SK-N-SH treated with all-trans-retinoic acid at 6 μM for 48 hours (cell line): ENCODE measurements around the gene CCND1.

ENCODE experiments used
- ATAC-seq: fragments of 200-7000 bp; cut with Tn5 transposase; 3 replicates; pipeline ENCODE4 v1.9.1; 2020; ENCODE audit warnings: mild to moderate bottlenecking, moderate library complexity
- ARNTL ChIP-seq: fragments of 450-650 bp; formaldehyde crosslinking; IDR thresholded peaks from 2 replicates; pipeline ENCODE4 v1.5.0; 2020; ENCODE audit warnings: low read depth, mild to moderate bottlenecking, moderate library complexity, borderline replicate concordance
- BACH2 ChIP-seq: fragments of 250-450 bp; sonication (Bioruptor Pico); IDR thresholded peaks from 2 replicates; pipeline ENCODE4 v1.9.0; 2021; ENCODE audit warnings: mild to moderate bottlenecking, borderline replicate concordance
- CREB5 ChIP-seq: fragments of 250-450 bp; sonication (Bioruptor Pico); IDR thresholded peaks from 2 replicates; pipeline ENCODE4 v1.5.1; 2020; ENCODE audit warnings: low read depth, mild to moderate bottlenecking, moderate library complexity
- CSDC2 ChIP-seq: fragments of 250-450 bp; sonication (Bioruptor Pico); IDR thresholded peaks from 2 replicates; pipeline ENCODE4 v1.5.0; 2020; ENCODE audit warnings: mild to moderate bottlenecking, moderate library complexity
- CSRNP3 ChIP-seq: fragments of 250-450 bp; sonication (Bioruptor Pico); IDR thresholded peaks from 2 replicates; pipeline ENCODE4 v1.5.1; 2021; ENCODE audit warnings: mild to moderate bottlenecking, moderate library complexity
- ESRRG ChIP-seq: fragments of 250-450 bp; sonication (Bioruptor Pico); IDR thresholded peaks from 2 replicates; pipeline ENCODE4 v1.6.1; 2021; ENCODE audit warnings: mild to moderate bottlenecking
- GLIS3 ChIP-seq: fragments of 250-450 bp; sonication (Bioruptor Pico); IDR thresholded peaks from 2 replicates; pipeline ENCODE4 v1.5.0; 2020; ENCODE audit warnings: mild to moderate bottlenecking, moderate library complexity
- ISL1 ChIP-seq: fragments of 250-450 bp; sonication (Bioruptor Pico); IDR thresholded peaks from 2 replicates; pipeline ENCODE4 v2.1.2; 2022; ENCODE audit warnings: mild to moderate bottlenecking, moderate library complexity
- OSR1 ChIP-seq: fragments of 250-450 bp; sonication (Bioruptor Pico); IDR thresholded peaks from 2 replicates; pipeline ENCODE4 v1.8.0; 2022; ENCODE audit warnings: moderate library complexity, mild to moderate bottlenecking, inconsistent platforms
- PATZ1 ChIP-seq: fragments of 250-450 bp; sonication (Bioruptor Pico); IDR thresholded peaks from 2 replicates; pipeline ENCODE4 v1.8.0; 2020; ENCODE audit warnings: mild to moderate bottlenecking, moderate library complexity, borderline replicate concordance
- POU6F1 ChIP-seq: fragments of 250-450 bp; sonication (Bioruptor Pico); IDR thresholded peaks from 2 replicates; pipeline ENCODE4 v1.8.0; 2021; ENCODE audit warnings: low read depth, mild to moderate bottlenecking, moderate library complexity, borderline replicate concordance
- PPARA ChIP-seq: fragments of 250-450 bp; sonication (Bioruptor Pico); IDR thresholded peaks from 2 replicates; pipeline ENCODE4 v1.5.0; 2020; ENCODE audit warnings: mild to moderate bottlenecking, borderline replicate concordance
- RARB ChIP-seq: fragments of 250-450 bp; sonication (Bioruptor Pico); IDR thresholded peaks from 2 replicates; pipeline ENCODE4 v1.8.0; 2021; ENCODE audit warnings: mild to moderate bottlenecking, moderate library complexity
- SNAI2 ChIP-seq: fragments of 250-450 bp; sonication (Bioruptor Pico); IDR thresholded peaks from 2 replicates; pipeline ENCODE4 v1.5.0; 2020; ENCODE audit warnings: mild to moderate bottlenecking, moderate library complexity
- TCF4 ChIP-seq: fragments of 250-450 bp; sonication (Bioruptor Pico); IDR thresholded peaks from 2 replicates; pipeline ENCODE4 v1.8.0; 2021; ENCODE audit warnings: mild to moderate bottlenecking, moderate library complexity, borderline replicate concordance
- TOX ChIP-seq: fragments of 250-450 bp; sonication (Bioruptor Pico); IDR thresholded peaks from 2 replicates; pipeline ENCODE4 v1.8.0; 2021; ENCODE audit warnings: mild to moderate bottlenecking, moderate library complexity, borderline replicate concordance
- TSHZ2 ChIP-seq: fragments of 250-450 bp; sonication (Bioruptor Pico); IDR thresholded peaks from 2 replicates; pipeline ENCODE4 v1.5.0; 2020; ENCODE audit warnings: mild to moderate bottlenecking, moderate library complexity
- ZC3H10 ChIP-seq: fragments of 250-450 bp; sonication (Bioruptor Pico); IDR thresholded peaks from 2 replicates; pipeline ENCODE4 v1.5.1; 2021; ENCODE audit warnings: mild to moderate bottlenecking, moderate library complexity
- ZFP3 ChIP-seq: fragments of 250-450 bp; sonication (Bioruptor Pico); IDR thresholded peaks from 2 replicates; pipeline ENCODE4 v1.5.0; 2020; ENCODE audit warnings: mild to moderate bottlenecking, moderate library complexity
- ZFP30 ChIP-seq: fragments of 450-650 bp; formaldehyde crosslinking; IDR thresholded peaks from 2 replicates; pipeline ENCODE4 v1.5.0; 2022; ENCODE audit warnings: mild to moderate bottlenecking, moderate library complexity
- ZNF565 ChIP-seq: fragments of 450-650 bp; formaldehyde crosslinking; conservative IDR thresholded peaks from 2 replicates; pipeline ENCODE4 v1.5.0; 2020; ENCODE audit warnings: low read depth, mild to moderate bottlenecking, moderate library complexity
- ZNF70 ChIP-seq: fragments of 450-650 bp; formaldehyde crosslinking; IDR thresholded peaks from 2 replicates; pipeline ENCODE4 v1.5.0; 2020; ENCODE audit warnings: mild to moderate bottlenecking, moderate library complexity
- ZNF8 ChIP-seq: fragments of 450-650 bp; formaldehyde crosslinking; IDR thresholded peaks from 2 replicates; pipeline ENCODE4 v1.5.0; 2020; ENCODE audit warnings: mild to moderate bottlenecking, moderate library complexity

Gene CCND1

GRCh38 chr11:69697861-69698260 is 56.9 kb downstream of the CCND1 start:
- no peak for ATAC-seq
- no peak for TF ChIP-seq TCF4 (CRISPR knock-in tag)
- no peak for TF ChIP-seq ZNF70 (CRISPR knock-in tag)
- no peak for TF ChIP-seq CSDC2 (CRISPR knock-in tag)
- TF ChIP-seq SNAI2 (CRISPR knock-in tag) = no peak
- TF ChIP-seq POU6F1 (CRISPR knock-in tag) = no peak
- no peak for TF ChIP-seq TOX (CRISPR knock-in tag)
- no peak for TF ChIP-seq ARNTL (CRISPR knock-in tag)
- no peak for TF ChIP-seq ZNF8
- no peak for TF ChIP-seq CREB5 (CRISPR knock-in tag)
- TF ChIP-seq RARB (CRISPR knock-in tag) = no peak
- no peak for TF ChIP-seq CSRNP3 (CRISPR knock-in tag)
- no peak for TF ChIP-seq PPARA (CRISPR knock-in tag)
- no peak for TF ChIP-seq OSR1
- TF ChIP-seq ZNF565 (CRISPR knock-in tag) = no peak
- TF ChIP-seq ZFP3 (CRISPR knock-in tag) = no peak
- TF ChIP-seq ZFP30 (CRISPR knock-in tag) = no peak
- no peak for TF ChIP-seq TSHZ2 (CRISPR knock-in tag)
- TF ChIP-seq ZC3H10 (CRISPR knock-in tag) = no peak
- TF ChIP-seq GLIS3 (CRISPR knock-in tag) = no peak
- no peak for TF ChIP-seq PATZ1 (CRISPR knock-in tag)

GRCh38 chr11:69698362-69698761 is 57.4 kb downstream of the CCND1 start:
- no peak for ATAC-seq
- TF ChIP-seq PATZ1 (CRISPR knock-in tag) = no peak
- no peak for TF ChIP-seq BACH2
- TF ChIP-seq CREB5 (CRISPR knock-in tag) = no peak
- TF ChIP-seq GLIS3 (CRISPR knock-in tag) = no peak
- TF ChIP-seq PPARA (CRISPR knock-in tag) = no peak
- no peak for TF ChIP-seq ISL1
- TF ChIP-seq TOX (CRISPR knock-in tag) = no peak
- TF ChIP-seq TCF4 (CRISPR knock-in tag) = no peak
- TF ChIP-seq TSHZ2 (CRISPR knock-in tag) = no peak
- TF ChIP-seq ZFP30 (CRISPR knock-in tag) = no peak
- no peak for TF ChIP-seq ZC3H10 (CRISPR knock-in tag)
- no peak for TF ChIP-seq RARB (CRISPR knock-in tag)
- TF ChIP-seq ESRRG (CRISPR knock-in tag) = no peak
- TF ChIP-seq ZNF70 (CRISPR knock-in tag) = no peak
- TF ChIP-seq ZFP3 (CRISPR knock-in tag) = no peak
